Measurements from ENCODE around the gene MAP2K2. TPM values are rescaled to one million over a fixed set of nuclear protein-coding genes. Genes with fewer than 3 reads are reported as not detected.
"Not testable (repeated sequence)": the region's sequence is repeated elsewhere in the genome, so short reads cannot be mapped to it uniquely, and the experiment has no call there.

Gene MAP2K2
- total and polyA plus RNA-seq, 4 donors: 63.6 to 181 (median 133) TPM

GRCh38 chr19:4164262-4164661 lies 40.3 kb upstream of the MAP2K2 start:
- WGBS, 2 donors: 61% methylated on average over 11 of the region's 11 CpGs
- no peaks in the 10 kb centered on the region for H3K27me3 ChIP-seq (ENCODE audit: control insufficient read depth in 3 of 3, insufficient read depth in 3 of 3, low read length in 2 of 3)
- H3K9me3 ChIP-seq (ENCODE audit: control insufficient read depth in 4 of 4, insufficient read depth in 3 of 4, low read length in 3 of 4): peaks cover 0 to 3% (median 0%) of the 10 kb centered on the region in 4 donors
- H3K36me3 ChIP-seq (ENCODE audit: control insufficient read depth in 4 of 4, insufficient read depth in 4 of 4, low read length in 4 of 4): no peaks in the 10 kb centered on the region
- H3K4me1 ChIP-seq (ENCODE audit: control insufficient read depth in 5 of 5, insufficient read depth in 5 of 5, low read length in 5 of 5): no peaks in the 10 kb centered on the region
- no peak for TF ChIP-seq CTCF (IDR thresholded peaks at IDR 0.05; ENCODE audit: control extremely low read depth, extremely low read depth)
- no peak overlapping the region for H3K27ac ChIP-seq (ENCODE audit: low read depth in 1 of 2, low read length in 1 of 2)
- H3K4me3 ChIP-seq: no peak overlapping the region
- ATAC-seq (ENCODE audit: insufficient read depth, low FRiP score) (no peak), DNase-seq (no peak)
- H3K9ac ChIP-seq (ENCODE audit: insufficient read depth in 1 of 2, low read length in 2 of 2): no peak overlapping the region

GRCh38 chr19:4161415-4162077 lies 37.6 kb upstream of the MAP2K2 start:
- Histone ChIP-seq H3K9me3 (ENCODE audit: control insufficient read depth in 4 of 4, insufficient read depth in 3 of 4, low read length in 3 of 4) (peaks cover 0 to 3% (median 0%) of the 10 kb centered on the region in 4 donors), H3K4me3 (no peak overlapping the region), H3K27me3 (ENCODE audit: control insufficient read depth in 3 of 3, insufficient read depth in 3 of 3, low read length in 2 of 3) (no peaks in the 10 kb centered on the region), H3K9ac (ENCODE audit: insufficient read depth in 1 of 2, low read length in 2 of 2) (no peak overlapping the region), H3K4me1 (ENCODE audit: control insufficient read depth in 5 of 5, insufficient read depth in 5 of 5, low read length in 5 of 5) (no peaks in the 10 kb centered on the region), H3K36me3 (ENCODE audit: control insufficient read depth in 4 of 4, insufficient read depth in 4 of 4, low read length in 4 of 4) (no peaks in the 10 kb centered on the region), H3K27ac (ENCODE audit: low read depth in 1 of 2, low read length in 1 of 2) (no peak overlapping the region)
- 74 to 82% methylated on average over 7 of the region's 7 CpGs for WGBS, 2 donors
- no peak for DNase-seq
- TF ChIP-seq CTCF (IDR thresholded peaks at IDR 0.05; ENCODE audit: control extremely low read depth, extremely low read depth): no peak
- ATAC-seq (ENCODE audit: insufficient read depth, low FRiP score): no peak

GRCh38 chr19:4157971-4158370 lies 34.0 kb upstream of the MAP2K2 start:
- H3K27ac ChIP-seq (ENCODE audit: low read depth in 1 of 2, low read length in 1 of 2); H3K9ac ChIP-seq (ENCODE audit: insufficient read depth in 1 of 2, low read length in 2 of 2); DNase-seq; H3K9me3 ChIP-seq (ENCODE audit: control insufficient read depth in 4 of 4, insufficient read depth in 3 of 4, low read length in 3 of 4); H3K27me3 ChIP-seq (ENCODE audit: control insufficient read depth in 3 of 3, insufficient read depth in 3 of 3, low read length in 2 of 3); H3K4me1 ChIP-seq (ENCODE audit: control insufficient read depth in 5 of 5, insufficient read depth in 5 of 5, low read length in 5 of 5); ATAC-seq (ENCODE audit: insufficient read depth, low FRiP score); H3K36me3 ChIP-seq (ENCODE audit: control insufficient read depth in 4 of 4, insufficient read depth in 4 of 4, low read length in 4 of 4); H3K4me3 ChIP-seq: not testable (repeated sequence)
- WGBS, 2 donors: 74 to 87% methylated on average over 8 of the region's 8 CpGs

- peaks cover 0 to 4% (median 0%) of the 10 kb centered on the region in 4 donors for H3K9me3 ChIP-seq (ENCODE audit: control insufficient read depth in 4 of 4, insufficient read depth in 3 of 4, low read length in 3 of 4)
- no peak overlapping the region for H3K9ac ChIP-seq (ENCODE audit: insufficient read depth in 1 of 2, low read length in 2 of 2)
- no peak overlapping the region for H3K4me3 ChIP-seq
- no peak overlapping the region for H3K27ac ChIP-seq (ENCODE audit: low read depth in 1 of 2, low read length in 1 of 2)
- no peaks in the 10 kb centered on the region for H3K27me3 ChIP-seq (ENCODE audit: control insufficient read depth in 3 of 3, insufficient read depth in 3 of 3, low read length in 2 of 3)
- DNase-seq: no peak
- 73 to 87% methylated on average over 4 to 6 of the region's 6 CpGs for WGBS, 2 donors
- no peak for ATAC-seq (ENCODE audit: insufficient read depth, low FRiP score)
- no peak for TF ChIP-seq CTCF (IDR thresholded peaks at IDR 0.05; ENCODE audit: control extremely low read depth, extremely low read depth)
- H3K36me3 ChIP-seq (ENCODE audit: control insufficient read depth in 4 of 4, insufficient read depth in 4 of 4, low read length in 4 of 4): no peaks in the 10 kb centered on the region
- H3K4me1 ChIP-seq (ENCODE audit: control insufficient read depth in 5 of 5, insufficient read depth in 5 of 5, low read length in 5 of 5): no peaks in the 10 kb centered on the region
Measured at GRCh38 chr19:4157164-4157563, 33.2 kb upstream of the MAP2K2 start.
